NCI-H146 treated with DMSO at 0.1 percent for 48 hours (cell line): Measurements from ENCODE around the gene MED12L.
"Not testable (repeated sequence)": the region's sequence is repeated elsewhere in the genome, so short reads cannot be mapped to it uniquely, and the experiment has no call there.

ENCODE experiments used
- DNase-seq: peaks from one replicate; lab custom pipeline; 2025; ENCODE audit not compliant: unreplicated experiment; lab: John Stamatoyannopoulos, UW

Gene MED12L

DNA sequence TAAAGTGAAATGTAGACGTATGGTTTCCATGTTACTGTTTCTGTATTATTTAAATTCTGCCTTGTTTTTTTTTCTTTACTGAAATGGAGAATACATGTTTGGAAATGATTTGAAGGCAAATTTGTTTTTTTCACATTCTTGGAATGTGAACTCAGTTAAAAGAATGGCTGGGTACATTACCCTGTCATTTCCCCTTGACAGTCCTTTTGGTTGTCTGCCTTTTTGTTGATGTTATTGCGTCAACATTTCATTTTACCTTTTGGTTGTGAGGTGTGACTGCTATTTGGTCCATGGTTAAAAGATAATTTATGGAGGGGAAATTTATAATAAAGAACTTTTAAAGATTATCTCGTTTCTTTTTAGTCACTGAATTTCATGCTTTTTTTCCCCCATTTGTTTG, 120.7 kb downstream of the MED12L start:
- no peak for DNase-seq

DNA sequence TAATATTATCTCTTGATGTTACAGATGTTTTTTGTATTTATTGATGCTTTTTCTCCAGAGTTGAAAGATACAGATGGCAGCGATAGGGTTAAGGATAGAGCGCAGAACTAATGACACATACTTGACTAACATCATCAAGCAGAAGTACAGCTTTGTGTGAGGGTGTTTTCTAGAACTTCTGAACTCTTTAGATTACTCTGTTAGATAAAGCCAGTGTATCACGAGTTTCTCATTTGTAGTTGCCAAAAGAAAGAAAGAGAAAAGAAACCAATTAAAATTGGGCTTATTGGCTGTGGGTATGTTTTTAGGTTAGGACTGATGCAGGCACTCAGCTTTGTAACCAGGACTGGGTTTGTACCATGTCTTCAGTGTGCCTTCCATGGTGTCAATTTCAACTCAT, 124.2 kb downstream of the MED12L start:
- no peak for DNase-seq

DNA sequence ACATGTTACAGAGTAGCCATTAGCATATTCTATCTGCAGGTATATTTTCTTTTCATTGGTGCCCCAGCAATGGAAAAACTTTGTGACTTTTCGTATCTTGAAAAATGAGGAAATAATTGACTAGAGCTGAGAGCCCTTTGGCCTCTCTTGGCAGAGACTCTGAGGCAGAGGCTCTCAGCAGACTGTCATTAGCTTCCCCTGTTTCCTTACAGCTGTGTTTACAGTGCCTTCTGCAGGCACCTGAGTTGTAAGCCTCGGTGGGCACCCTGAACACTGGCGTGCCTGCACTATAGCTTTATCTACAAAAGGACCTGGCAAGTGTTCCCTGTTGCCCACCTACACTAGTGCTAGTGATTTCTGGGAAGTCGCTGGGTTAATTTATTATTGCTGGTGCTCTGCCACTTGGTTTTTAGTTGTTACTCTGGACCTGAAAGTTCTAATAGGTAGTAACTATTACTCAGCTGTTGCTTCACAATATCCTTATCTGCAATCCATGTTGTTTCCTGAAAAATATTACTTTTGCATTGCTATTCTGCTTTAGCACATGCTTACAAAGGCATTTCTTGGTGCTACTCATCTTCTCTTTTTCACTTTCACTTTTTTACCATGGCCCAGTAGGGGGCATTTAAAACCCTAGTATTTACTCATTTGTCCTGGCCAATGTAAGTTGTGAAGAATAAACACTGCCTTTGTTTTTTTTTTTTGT, 125.4 kb downstream of the MED12L start:
- peak; percentile 35 for DNase-seq

DNA sequence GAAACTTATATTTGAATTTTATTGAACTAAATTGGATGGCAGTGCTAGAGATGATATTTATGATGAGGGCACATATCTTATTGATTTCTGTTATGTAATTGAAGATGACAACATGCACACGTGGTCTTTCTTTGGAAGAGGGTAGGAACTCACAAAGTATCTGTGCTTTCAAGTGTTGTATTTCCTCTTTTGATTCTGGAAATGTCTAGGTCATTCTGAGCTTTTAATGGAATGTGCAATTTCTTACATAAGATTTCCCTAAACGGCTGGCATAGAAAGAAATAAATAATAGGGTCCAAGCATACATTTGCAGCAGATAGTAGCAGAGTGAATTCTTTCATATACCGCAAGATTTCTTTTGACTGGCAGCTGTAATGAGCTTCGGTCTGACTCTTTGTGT, 127.7 kb downstream of the MED12L start:
- no peak for DNase-seq

DNA sequence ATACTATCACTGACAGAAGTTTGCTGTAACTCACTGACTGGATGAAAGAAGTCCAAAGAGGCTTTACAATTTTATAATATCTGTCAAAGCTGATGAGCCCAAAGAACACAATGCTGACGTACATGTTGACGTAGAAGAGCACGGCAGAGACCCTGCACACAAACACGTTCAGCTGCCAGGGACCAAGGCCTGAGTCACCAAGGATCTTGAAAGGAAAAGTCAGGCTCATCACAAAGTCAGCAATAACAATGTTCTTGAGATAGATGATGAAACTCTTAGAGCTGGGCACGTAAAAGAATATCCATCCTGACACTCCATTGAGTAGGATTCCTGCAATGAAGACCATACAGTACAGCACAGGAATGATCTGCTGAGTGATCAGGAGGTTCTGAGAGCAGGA, 128.4 kb downstream of the MED12L start:
- no peak for DNase-seq

GRCh38 chr3:151214459-151214858, 129.0 kb downstream of the MED12L start:
- DNase-seq = no peak

DNA sequence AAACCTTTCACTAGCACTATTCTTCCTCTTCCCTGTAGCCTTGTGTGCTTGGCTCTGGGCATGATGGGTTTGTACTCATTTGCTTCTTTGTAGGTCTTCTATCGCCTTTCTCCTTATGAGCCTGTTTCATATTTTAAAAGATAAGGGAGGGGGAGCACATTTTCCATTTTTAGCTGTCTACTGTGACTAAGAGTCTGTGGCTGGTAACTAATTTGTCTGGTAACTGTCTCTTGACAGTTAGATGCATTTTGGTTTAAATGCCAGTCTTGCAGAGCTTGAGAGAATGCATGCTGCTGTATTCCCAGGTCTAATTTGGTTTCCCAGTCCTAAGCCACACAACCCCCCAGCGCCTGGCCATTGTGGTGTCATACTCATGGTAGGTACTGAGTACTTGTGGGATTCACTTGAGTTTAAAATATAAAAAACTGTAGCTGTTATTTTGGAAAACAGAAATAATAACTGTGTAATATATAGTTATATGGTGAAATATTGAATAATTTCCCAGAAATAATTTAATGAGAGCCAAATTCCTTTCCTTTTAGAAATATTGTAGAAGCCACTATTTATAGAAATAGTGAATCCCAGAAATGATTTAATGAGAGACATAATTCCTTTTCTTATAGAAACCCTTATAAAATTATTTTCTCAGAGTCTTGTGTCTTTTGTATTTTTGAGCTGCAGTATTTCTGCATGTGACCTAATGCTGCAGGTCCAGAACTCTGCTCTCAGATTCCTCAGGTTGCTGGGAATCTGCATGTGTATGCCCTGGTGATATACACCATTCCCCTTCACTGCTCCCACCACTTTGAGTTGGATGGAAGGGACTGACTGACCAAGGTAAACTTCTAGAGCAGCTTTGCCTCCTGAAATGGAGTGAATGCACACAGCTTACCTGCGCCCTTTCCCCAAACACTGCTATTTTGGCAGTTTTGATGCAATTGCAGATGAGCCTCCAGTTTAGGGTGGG, 131.5 kb downstream of the MED12L start:
- DNase-seq = no peak

- no peak for DNase-seq
Observed at GRCh38 chr3:151218136-151218535, 132.7 kb downstream of the MED12L start.

- DNase-seq = no peak
Observed at GRCh38 chr3:151219056-151219455, 133.6 kb downstream of the MED12L start.

GRCh38 chr3:151224268-151224866, 138.9 kb downstream of the MED12L start:
- DNase-seq = no peak

- DNase-seq = no peak
Observed at GRCh38 chr3:151225040-151225975, 139.8 kb downstream of the MED12L start.

DNA sequence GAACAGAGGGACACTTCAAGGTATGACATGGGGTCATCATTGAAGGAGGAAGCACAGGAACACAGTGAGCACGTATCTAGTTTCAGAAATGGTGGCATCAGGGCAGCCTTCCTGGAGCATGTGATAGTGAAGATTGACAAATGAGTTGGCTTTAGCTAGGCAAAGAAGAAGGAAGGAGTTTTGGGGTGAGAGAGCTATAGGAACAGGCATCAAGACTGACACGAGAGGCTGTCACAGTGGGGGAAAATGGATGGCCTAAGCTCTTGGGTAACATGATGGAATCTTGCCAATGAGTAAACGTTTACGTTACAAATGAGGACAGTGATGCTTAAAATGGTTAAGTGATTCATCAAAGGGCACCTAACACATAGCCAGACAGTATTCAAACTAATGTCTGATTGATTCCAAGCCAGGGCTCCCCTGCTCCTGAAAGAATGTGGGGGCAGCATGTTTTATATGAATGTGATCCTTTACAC, 140.7 kb downstream of the MED12L start:
- no peak for DNase-seq

DNA sequence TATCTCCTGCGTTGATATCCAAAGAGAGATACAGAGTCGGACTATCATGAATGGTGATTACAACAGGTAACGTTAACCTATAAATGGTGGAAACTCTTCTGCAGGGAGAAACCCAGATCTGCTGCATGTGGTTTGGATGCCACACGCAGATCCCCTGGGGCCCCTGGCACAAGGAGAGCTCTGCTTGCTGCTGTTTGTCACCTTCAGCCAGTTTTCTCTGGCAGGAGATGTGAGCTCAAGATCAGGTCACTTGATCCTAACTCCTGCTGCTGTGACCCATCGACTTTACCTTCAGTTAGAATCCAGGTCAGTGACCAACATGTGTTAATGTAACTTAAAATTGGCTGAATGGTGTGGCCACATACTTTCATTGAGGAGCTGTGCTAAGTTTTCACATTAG, 141.4 kb downstream of the MED12L start:
- no peak for DNase-seq

DNA sequence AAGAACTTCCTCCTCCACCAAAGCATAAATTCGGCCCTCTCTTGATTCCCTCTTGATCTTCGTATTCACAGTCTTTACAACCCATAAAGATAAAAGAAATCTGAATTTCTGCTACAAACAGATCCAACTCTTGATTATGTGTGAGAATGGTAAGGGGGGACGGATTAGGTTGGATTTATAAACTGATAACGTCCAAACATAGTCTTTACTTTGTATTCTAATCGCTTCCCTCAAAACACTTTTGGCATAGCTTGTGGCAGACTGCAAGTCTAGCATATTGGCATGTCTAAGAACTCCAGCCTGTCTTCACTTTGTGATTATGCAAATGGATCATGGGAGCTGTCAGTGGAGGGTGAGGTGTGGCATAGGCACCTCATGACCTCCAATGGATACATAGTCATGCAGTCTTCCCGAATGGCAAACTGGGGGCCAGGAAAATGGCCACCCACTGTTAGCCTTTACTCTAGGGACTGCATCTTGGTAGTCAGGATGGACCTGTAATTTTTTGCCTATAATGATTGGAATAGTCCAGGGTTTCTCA, 141.9 kb downstream of the MED12L start:
- DNase-seq = no peak

DNA sequence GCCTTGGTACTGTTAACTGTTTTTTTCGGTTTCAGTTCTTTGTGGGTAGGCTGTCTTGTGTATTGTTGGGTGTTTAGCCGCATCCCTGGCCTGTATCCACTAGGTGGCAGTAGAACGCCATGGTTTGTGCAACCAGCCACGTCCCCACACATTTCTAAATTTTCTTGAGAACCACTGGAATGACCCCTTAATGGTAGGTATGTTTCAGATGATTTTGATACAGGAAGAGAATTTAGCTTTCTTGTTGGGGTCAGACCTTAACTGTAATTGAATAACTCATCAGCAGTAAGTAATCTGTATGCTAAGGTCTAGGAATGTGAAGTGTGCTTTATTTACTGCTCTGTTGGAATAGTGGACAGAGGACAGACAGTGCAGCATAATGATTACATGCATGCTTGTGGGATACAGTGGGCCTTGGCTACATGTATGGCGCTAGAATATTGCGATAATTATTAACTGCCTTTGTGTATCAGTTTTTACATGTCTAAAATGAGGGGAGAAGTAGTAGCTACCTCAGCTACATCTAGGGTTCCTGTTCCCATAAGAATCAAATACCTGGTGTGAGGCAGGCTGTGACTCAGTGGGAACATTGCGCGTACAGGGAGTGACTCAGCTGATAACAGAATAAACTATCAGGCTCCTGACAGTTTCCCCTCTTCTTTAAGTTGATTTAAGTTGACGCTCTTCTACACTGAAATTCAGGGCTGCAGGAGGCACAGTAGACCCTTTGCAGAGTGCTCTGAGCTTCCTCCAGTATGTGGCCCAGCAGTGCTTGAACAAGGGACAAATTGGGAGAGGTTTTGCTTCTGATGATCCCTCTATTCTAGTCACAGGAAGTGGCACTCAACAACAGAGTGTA, 142.6 kb downstream of the MED12L start:
- peak; percentile 29 for DNase-seq

DNA sequence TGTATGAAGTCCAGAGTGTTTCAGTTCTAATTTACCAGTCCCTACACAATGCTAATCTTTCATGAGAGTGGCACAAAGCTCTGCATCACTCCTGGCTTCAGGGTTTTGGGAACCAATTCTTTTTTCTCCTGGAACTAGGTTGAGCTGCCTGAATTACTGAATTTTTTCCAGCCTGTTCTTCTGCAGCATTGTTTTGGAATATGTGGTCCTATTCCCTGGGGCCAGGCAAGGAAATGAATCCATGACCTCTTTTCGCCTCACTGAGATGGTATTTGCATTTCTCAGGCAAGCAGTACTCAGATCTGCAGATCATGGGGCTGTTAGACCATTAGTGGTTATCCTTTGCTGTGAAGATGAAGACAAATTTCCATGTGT, 143.2 kb downstream of the MED12L start:
- no peak for DNase-seq

DNA sequence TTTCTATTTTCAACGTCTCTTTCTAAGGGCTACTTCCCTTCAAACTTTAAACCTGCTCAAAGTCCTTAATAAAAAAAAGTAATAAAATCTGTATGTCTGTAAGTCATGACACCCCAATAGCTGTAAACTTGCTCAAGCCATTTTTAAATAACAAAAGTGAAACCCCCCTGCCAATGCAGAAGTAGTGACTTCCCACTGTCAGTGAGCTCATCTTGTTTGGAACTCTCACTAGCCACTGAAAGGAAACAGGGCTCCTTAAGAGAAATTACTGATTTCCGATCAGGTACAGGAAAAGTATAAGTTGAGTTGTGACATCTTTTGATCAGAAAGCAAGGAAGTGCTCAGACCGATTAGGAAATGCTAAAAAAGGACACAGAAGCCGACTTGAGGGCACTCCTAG, 145.2 kb downstream of the MED12L start:
- DNase-seq = no peak

DNA sequence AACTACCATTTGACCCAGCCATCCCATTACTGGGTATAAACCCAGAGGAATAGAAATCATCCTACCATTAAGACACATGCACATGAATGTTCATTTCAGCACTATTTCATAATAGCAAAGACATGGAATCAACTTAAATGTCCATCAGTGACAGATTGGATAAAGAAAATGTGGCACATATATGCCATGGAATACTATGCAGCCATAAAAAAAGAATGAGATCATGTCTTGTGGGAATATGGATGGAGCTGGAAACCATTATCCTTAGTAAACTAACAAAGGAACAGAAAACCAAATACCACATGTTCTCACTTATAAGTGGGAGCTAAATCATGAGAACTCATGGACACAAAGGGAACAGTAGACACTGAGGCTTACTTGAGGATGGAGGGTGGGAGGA, 146.9 kb downstream of the MED12L start:
- DNase-seq = not testable (repeated sequence)

GRCh38 chr3:151232991-151233390, 147.5 kb downstream of the MED12L start:
- no peak for DNase-seq
